Activated T-cell treated with anti-CD3 and anti-CD28 coated beads, Interleukin-2, amount 50 U/mL, for 72 hours (primary cell): ENCODE data around the gene TES. TPM values are rescaled to one million over a fixed set of nuclear protein-coding genes. Genes with fewer than 3 reads are reported as not detected.
"Not testable (repeated sequence)": the region's sequence is repeated elsewhere in the genome, so short reads cannot be mapped to it uniquely, and the experiment has no call there.

ENCODE experiments used
- ATAC-seq, 2 donors: fragments of 150-1000 bp; cut with Tn5 transposase; replicated peaks in 1 of 2; 2 replicates each; pipeline ENCODE4 v1.10.0; 2021; ENCODE audit warnings: moderate library complexity in 2 of 2, mild to moderate bottlenecking in 1 of 2
- DNase-seq, 2 donors: peaks; one replicate each; pipeline ENCODE4 v3.0.0; 2021 to 2022; ENCODE audit warnings: mixed read lengths in 1 of 2
- H3K27ac Mint-ChIP-seq: one replicate; pipeline ENCODE4 v1.8.0; 2022; ENCODE audit warnings: mild to moderate bottlenecking, moderate library complexity, mixed read lengths
- H3K27me3 Mint-ChIP-seq: one replicate; pipeline ENCODE4 v1.8.0; 2022; ENCODE audit warnings: low read depth, mixed read lengths
- H3K36me3 Mint-ChIP-seq, 2 donors: one replicate each; pipeline ENCODE4 v1.8.0; 2022; ENCODE audit warnings: mixed read lengths in 2 of 2, mild to moderate bottlenecking in 1 of 2; ENCODE audit not compliant: insufficient read depth in 2 of 2
- H3K4me1 Mint-ChIP-seq: one replicate; pipeline ENCODE4 v1.8.0; 2022; ENCODE audit warnings: low read depth, mixed read lengths
- H3K4me3 Mint-ChIP-seq, 2 donors: one replicate each; pipeline ENCODE4 v1.8.0; 2022; ENCODE audit warnings: mild to moderate bottlenecking in 2 of 2, mixed read lengths in 2 of 2, moderate library complexity in 2 of 2
- H3K9me3 Mint-ChIP-seq, 2 donors: one replicate each; pipeline ENCODE4 v1.8.0; 2022; ENCODE audit warnings: mixed read lengths in 2 of 2
- total RNA-seq, 2 donors: library from RNA; stranded (reverse); gene quantifications; one replicate each; pipeline ENCODE4 v1.2.3, GENCODE V29; 2022

Gene TES
- total RNA-seq, 2 donors from 2014 or later, result 121 to 125 TPM

DNA sequence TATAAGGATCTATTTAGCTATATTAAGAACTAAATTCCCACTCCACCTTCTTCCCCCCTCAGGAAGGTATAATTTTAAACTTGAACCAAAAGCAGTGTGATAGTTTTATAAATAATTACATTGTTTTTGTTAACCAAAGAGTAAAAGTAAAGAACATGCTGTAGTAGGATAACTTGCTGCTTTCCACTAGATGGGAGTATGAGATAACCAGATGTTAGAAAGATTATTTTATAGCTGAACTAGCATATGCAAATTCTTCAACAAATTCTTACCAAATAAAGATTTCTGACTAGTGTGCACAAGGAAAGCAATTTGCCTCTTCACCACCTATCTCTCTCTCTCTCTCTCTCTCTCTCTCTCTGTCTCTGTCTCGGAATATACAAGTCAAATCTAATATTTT, 31.8 kb downstream of the TES start:
- peaks cover 22 to 36% of the 10 kb centered on the region in 2 donors for H3K36me3 Mint-ChIP-seq

DNA sequence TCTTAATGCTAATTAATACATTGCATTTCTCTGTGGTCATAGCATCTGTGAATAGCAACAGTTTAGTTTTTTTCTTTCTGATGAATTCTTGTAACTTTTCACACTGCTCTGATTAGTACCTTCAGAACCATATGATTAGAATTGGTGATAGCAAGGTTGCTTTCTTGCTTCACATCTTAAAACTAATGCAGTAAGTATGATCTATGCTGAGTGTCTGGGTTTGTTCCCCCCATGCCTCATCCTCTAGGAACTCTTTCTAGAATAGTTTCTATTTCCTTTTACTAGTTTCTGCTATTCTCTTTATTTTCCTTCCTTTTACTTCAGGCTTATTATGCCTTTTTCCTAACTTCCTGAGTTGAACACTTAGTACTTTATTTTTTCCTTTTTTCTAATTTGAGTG, 32.4 kb downstream of the TES start:
- H3K4me3 Mint-ChIP-seq, result no peak overlapping the region
- DNase-seq (no peak), ATAC-seq (no peak)
- peaks cover 22 to 36% of the 10 kb centered on the region in 2 donors for H3K36me3 Mint-ChIP-seq
- H3K27me3 Mint-ChIP-seq, result no peaks in the 10 kb centered on the region
- peaks cover 36% of the 10 kb centered on the region for H3K4me1 Mint-ChIP-seq
- H3K27ac Mint-ChIP-seq, result no peak overlapping the region
- H3K9me3 Mint-ChIP-seq, result peaks cover 5% of the 10 kb centered on the region in 2 donors

More for the DNA sequence above, 31.8 kb downstream of the TES start:
- ATAC-seq (no peak), DNase-seq (no peak)
- Mint-ChIP-seq H3K4me1 (peaks cover 42% of the 10 kb centered on the region), H3K27me3 (no peaks in the 10 kb centered on the region), H3K4me3 (no peak overlapping the region), H3K27ac (no peak overlapping the region), H3K9me3 (peaks cover 5% of the 10 kb centered on the region in 2 donors)

- Mint-ChIP-seq H3K4me1 (peaks cover 27% of the 10 kb centered on the region), H3K36me3 (peaks cover 21 to 35% of the 10 kb centered on the region in 2 donors)
- H3K9me3 Mint-ChIP-seq, DNase-seq, H3K27me3 Mint-ChIP-seq, H3K27ac Mint-ChIP-seq, ATAC-seq, H3K4me3 Mint-ChIP-seq: not testable (repeated sequence)
Observed at GRCh38 chr7:116244803-116245202, 34.5 kb downstream of the TES start.

GRCh38 chr7:116246357-116246756, 36.0 kb downstream of the TES start:
- no peaks in the 10 kb centered on the region for H3K27me3 Mint-ChIP-seq
- peaks cover 27% of the 10 kb centered on the region for H3K4me1 Mint-ChIP-seq
- ATAC-seq (peak in 1 of 2 donors; percentile 53), DNase-seq (no peak)
- H3K4me3 Mint-ChIP-seq, result no peak overlapping the region
- peak overlapping the region; percentile 71 for H3K27ac Mint-ChIP-seq
- H3K36me3 Mint-ChIP-seq, result peaks cover 24 to 37% of the 10 kb centered on the region in 2 donors
- H3K9me3 Mint-ChIP-seq, result peaks cover 5% of the 10 kb centered on the region in 2 donors

DNA sequence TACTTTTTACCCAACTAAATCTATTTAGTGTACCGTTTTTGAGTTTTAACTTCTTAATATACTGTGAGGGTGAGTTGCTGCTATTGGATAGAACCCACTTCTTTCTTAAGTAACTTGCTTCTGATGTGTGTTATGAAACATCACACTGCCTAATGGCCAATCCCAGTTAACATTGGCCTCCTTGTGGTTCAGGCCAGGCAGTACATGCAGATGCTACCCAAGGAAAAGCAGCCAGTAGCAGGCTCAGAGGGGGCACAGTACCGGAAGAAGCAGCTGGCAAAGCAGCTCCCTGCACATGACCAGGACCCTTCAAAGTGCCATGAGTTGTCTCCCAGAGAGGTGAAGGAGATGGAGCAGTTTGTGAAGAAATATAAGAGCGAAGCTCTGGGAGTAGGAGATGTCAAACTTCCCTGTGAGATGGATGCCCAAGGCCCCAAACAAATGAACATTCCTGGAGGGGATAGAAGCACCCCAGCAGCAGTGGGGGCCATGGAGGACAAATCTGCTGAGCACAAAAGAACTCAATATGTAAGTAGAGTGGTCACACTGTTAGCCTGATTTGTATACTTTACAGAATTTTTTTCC, 39.7 kb downstream of the TES start:
- no peak for ATAC-seq

GRCh38 chr7:116251675-116252074, 41.3 kb downstream of the TES start:
- Mint-ChIP-seq H3K27ac (no peak overlapping the region), H3K27me3 (no peaks in the 10 kb centered on the region), H3K4me1 (peaks cover 4% of the 10 kb centered on the region), H3K4me3 (no peak overlapping the region), H3K36me3 (peaks cover 6 to 21% of the 10 kb centered on the region in 2 donors), H3K9me3 (no peaks in the 10 kb centered on the region)
- no peak for DNase-seq
- ATAC-seq, result no peak

More for the DNA sequence above, 39.7 kb downstream of the TES start:
- peak overlapping the region; percentile 49 for H3K27ac Mint-ChIP-seq
- H3K4me1 Mint-ChIP-seq, result peaks cover 20% of the 10 kb centered on the region
- DNase-seq, result no peak
- peaks cover 1 to 5% of the 10 kb centered on the region in 2 donors for H3K9me3 Mint-ChIP-seq
- H3K27me3 Mint-ChIP-seq, result no peaks in the 10 kb centered on the region
- peaks cover 16 to 33% of the 10 kb centered on the region in 2 donors for H3K36me3 Mint-ChIP-seq
- H3K4me3 Mint-ChIP-seq, result no peak overlapping the region

DNA sequence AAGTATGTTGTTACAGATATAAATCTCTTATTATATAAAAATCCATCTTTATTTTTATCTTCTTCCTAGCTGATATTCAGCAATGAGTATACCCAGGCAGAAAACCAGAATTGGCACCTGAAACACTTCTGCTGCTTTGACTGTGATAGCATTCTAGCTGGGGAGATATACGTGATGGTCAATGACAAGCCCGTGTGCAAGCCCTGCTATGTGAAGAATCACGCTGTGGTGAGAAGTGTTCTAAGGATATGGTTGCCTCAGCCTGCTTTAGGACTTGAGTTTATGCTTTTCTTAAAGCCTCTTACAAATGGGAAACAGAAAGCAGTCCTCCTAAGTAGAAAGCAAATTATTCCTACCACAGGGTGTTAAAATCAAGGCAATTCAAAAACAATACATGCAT, 41.9 kb downstream of the TES start:
- no peak for ATAC-seq
- Mint-ChIP-seq H3K9me3 (no peaks in the 10 kb centered on the region), H3K27ac (peak overlapping the region; percentile 35), H3K4me3 (no peak overlapping the region), H3K4me1 (no peaks in the 10 kb centered on the region), H3K36me3 (peaks cover 4 to 18% of the 10 kb centered on the region in 2 donors), H3K27me3 (no peaks in the 10 kb centered on the region)
- no peak for DNase-seq

- Mint-ChIP-seq H3K27ac (no peak overlapping the region), H3K4me3 (no peak overlapping the region), H3K9me3 (no peaks in the 10 kb centered on the region), H3K27me3 (no peaks in the 10 kb centered on the region), H3K4me1 (peaks cover 4% of the 10 kb centered on the region), H3K36me3 (peaks cover 1 to 16% of the 10 kb centered on the region in 2 donors)
- ATAC-seq (no peak), DNase-seq (no peak)
Observed at GRCh38 chr7:116257156-116257555, 46.8 kb downstream of the TES start.

DNA sequence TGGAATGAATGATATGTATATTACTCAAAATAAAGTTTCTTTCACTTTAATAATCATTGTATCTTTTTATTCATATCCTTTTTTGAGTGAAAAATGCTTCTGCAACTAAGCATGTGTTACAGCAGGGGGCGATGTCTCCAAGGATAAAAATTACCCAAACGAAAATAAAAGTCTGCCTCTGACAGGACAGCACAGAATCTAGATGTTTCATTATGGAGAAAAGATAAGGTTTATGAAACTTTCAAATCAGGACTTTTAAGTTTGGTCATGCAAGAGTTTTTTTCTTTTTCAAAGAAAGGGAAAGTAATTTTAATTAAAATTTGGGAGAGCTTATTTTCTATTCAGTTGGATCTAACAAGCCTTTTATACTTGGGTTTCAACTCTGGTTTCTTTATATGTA, 48.4 kb downstream of the TES start:
- DNase-seq (peak; percentile 25 to 48), ATAC-seq (no peak)
- H3K27ac Mint-ChIP-seq, result no peak overlapping the region

DNA sequence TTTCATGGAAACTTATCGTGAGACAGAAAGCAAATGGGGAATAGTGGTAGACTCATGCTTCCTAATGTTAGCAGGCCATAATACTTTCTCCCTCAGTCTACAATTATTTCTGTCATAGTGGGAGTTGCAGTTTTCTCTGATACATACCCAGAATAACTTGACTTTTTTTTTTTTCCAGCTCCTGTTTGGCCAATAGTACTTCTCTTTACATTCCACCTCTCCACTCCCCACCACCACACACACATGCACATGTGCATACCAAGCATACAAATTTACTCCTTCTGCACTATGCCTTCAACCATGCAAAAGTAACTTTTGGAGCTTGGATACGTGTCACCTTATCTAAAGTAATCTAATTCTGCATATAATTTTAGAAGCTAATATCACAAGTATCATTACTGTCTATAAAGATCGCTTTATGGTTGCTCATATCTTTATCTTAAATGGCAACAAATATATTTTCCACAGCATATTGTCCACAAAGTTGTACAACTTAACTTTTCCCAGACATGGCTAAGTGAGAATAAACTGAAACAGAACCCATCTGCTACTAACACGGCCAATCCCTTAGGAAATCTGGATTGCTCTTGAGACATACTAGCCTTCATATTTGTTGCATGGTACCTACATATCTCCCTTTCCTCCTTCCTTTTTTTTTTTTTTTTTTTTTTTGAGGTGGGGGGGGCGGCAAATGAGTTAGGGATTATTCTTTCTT, 49.0 kb downstream of the TES start:
- DNase-seq (no peak), ATAC-seq (no peak)
- no peaks in the 10 kb centered on the region for H3K27me3 Mint-ChIP-seq
- no peak overlapping the region for H3K27ac Mint-ChIP-seq
- H3K9me3 Mint-ChIP-seq, result no peaks in the 10 kb centered on the region
- H3K36me3 Mint-ChIP-seq, result peaks cover 0 to 7% of the 10 kb centered on the region in 2 donors
- peaks cover 10% of the 10 kb centered on the region for H3K4me1 Mint-ChIP-seq
- H3K4me3 Mint-ChIP-seq, result no peak overlapping the region

More for the DNA sequence above, 48.4 kb downstream of the TES start:
- peaks cover 10% of the 10 kb centered on the region for H3K4me1 Mint-ChIP-seq
- peaks cover 0 to 9% of the 10 kb centered on the region in 2 donors for H3K36me3 Mint-ChIP-seq
- H3K27me3 Mint-ChIP-seq, result no peaks in the 10 kb centered on the region
- no peak overlapping the region for H3K4me3 Mint-ChIP-seq
- H3K9me3 Mint-ChIP-seq, result no peaks in the 10 kb centered on the region

DNA sequence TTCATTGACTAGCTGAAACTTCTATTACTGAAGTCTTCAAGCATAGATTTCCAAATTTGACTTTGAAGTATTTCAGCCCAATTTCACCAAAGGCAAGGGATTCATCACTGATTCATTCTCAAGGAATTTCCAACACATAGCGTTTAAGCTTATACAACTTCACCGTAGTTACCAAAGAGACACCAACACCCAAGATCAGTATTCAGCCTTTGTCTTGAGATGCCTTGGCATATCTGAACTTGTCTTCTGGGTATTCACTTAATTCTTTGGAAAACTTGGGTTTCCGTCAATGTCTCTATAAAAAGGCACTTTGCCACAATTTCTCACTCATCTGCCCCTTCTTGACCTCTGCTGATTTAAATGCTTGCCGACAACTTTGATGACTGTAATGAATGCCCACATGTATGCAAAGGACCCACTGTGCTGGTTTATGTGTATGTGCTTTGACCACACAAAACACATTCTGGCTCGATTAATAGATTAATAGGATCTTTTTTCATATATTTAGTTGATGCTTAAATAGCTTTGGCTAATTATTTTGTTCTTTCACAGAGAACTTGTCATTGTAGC, 49.6 kb downstream of the TES start:
- H3K4me3 Mint-ChIP-seq, result no peak overlapping the region
- peaks cover 0 to 4% of the 10 kb centered on the region in 2 donors for H3K36me3 Mint-ChIP-seq
- peaks cover 10% of the 10 kb centered on the region for H3K4me1 Mint-ChIP-seq
- DNase-seq (no peak), ATAC-seq (no peak)
- H3K27ac Mint-ChIP-seq, result no peak overlapping the region
- peaks cover under 1% of the 10 kb centered on the region for H3K27me3 Mint-ChIP-seq
- H3K9me3 Mint-ChIP-seq, result no peaks in the 10 kb centered on the region

DNA sequence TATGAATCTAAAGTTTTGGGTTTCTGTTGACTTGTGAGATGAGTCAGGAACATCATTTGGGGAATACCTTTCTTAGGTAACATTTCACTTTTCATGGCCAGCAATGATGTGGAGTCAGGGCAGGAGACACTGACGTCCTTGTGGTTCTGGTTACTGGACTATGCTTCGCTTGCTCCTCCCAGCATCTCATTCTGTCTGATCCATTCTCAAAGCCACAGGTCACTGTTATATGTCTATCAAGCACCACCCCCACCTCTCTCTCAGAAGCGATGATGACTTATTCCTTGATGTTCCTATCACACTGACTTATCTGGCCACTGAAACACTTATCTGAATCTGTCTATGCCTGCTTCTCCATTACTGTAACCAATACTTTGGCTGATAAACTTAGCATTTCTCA, 51.6 kb downstream of the TES start:
- H3K27me3 Mint-ChIP-seq, result peaks cover 17% of the 10 kb centered on the region
- H3K9me3 Mint-ChIP-seq, result no peaks in the 10 kb centered on the region

DNA sequence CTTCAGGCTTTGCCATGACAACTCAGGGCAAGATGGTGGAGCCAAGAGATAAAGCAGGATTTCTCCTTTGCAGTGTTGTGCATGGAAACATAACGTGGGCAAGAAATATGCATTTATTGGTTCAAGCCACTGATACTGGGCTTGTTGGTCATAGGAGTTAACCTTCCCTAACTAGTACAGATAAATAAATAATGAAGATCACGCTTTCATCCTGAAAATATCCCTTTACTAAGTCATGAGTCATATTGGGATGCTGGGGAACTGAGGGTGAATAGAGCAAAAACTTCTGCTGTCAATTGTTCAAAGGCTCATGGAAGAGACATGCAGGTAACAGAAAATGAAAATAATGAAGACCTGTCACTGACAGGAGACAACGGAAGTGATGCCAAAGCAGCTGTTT, 55.5 kb downstream of the TES start:
- peaks cover 10% of the 10 kb centered on the region for H3K4me1 Mint-ChIP-seq
- H3K4me3 Mint-ChIP-seq, result no peak overlapping the region
- ATAC-seq, result no peak

More for the DNA sequence above, 51.6 kb downstream of the TES start:
- Mint-ChIP-seq H3K27ac (no peak overlapping the region), H3K36me3 (peaks cover 0 to 3% of the 10 kb centered on the region in 2 donors), H3K4me3 (no peak overlapping the region), H3K4me1 (peaks cover 10% of the 10 kb centered on the region)
- peak; percentile 81 to 91 for ATAC-seq
- peak; percentile 3 to 23 for DNase-seq

More for the DNA sequence above, 55.5 kb downstream of the TES start:
- peaks cover 38% of the 10 kb centered on the region for H3K27me3 Mint-ChIP-seq
- DNase-seq, result no peak
- no peak overlapping the region for H3K27ac Mint-ChIP-seq
- H3K36me3 Mint-ChIP-seq, result no peaks in the 10 kb centered on the region
- no peaks in the 10 kb centered on the region for H3K9me3 Mint-ChIP-seq
